ENCODE measurements around the gene FBXL12.
"Not testable (repeated sequence)": the region's sequence is repeated elsewhere in the genome, so short reads cannot be mapped to it uniquely, and the experiment has no call there.

FBXL12 gene

GRCh38 chr19:9850235-9850959 lies 31.5 kb upstream of the FBXL12 start:
- Mint-ChIP-seq H3K27me3 (no peaks in the 10 kb centered on the region), H3K4me1 (peaks cover 27% of the 10 kb centered on the region), H3K9me3 (no peaks in the 10 kb centered on the region), H3K4me3 (no peak overlapping the region), H3K36me3 (ENCODE audit: insufficient read depth) (peaks cover 7% of the 10 kb centered on the region), H3K27ac (ENCODE audit: low read depth) (no peak overlapping the region)
- ATAC-seq (replicated peaks; ENCODE audit: extremely low read depth, poor library complexity, severe bottlenecking): no peak
- DNase-seq (ENCODE audit: low spot score in 2 of 2): no peak

- ATAC-seq (replicated peaks; ENCODE audit: extremely low read depth, poor library complexity, severe bottlenecking) (no peak), DNase-seq (ENCODE audit: low spot score in 2 of 2) (no peak)
- peaks cover 9% of the 10 kb centered on the region for H3K36me3 Mint-ChIP-seq (ENCODE audit: insufficient read depth)
- H3K4me3 Mint-ChIP-seq: no peak overlapping the region
- H3K27me3 Mint-ChIP-seq: no peaks in the 10 kb centered on the region
- H3K9me3 Mint-ChIP-seq: no peaks in the 10 kb centered on the region
- H3K4me1 Mint-ChIP-seq: peaks cover 33% of the 10 kb centered on the region
- H3K27ac Mint-ChIP-seq (ENCODE audit: low read depth): no peak overlapping the region
Measured at GRCh38 chr19:9849791-9850190, 30.9 kb upstream of the FBXL12 start.

- Mint-ChIP-seq H3K4me1 (peaks cover 30% of the 10 kb centered on the region), H3K9me3 (no peaks in the 10 kb centered on the region), H3K36me3 (ENCODE audit: insufficient read depth) (peaks cover 8% of the 10 kb centered on the region), H3K4me3 (no peak overlapping the region), H3K27ac (ENCODE audit: low read depth) (no peak overlapping the region), H3K27me3 (no peaks in the 10 kb centered on the region)
- ATAC-seq (replicated peaks; ENCODE audit: extremely low read depth, poor library complexity, severe bottlenecking) (no peak), DNase-seq (ENCODE audit: low spot score in 2 of 2) (no peak)
Measured at GRCh38 chr19:9848762-9849161, 29.9 kb upstream of the FBXL12 start.

GRCh38 chr19:9848060-9848459 lies 29.2 kb upstream of the FBXL12 start:
- Mint-ChIP-seq H3K27ac (ENCODE audit: low read depth) (no peak overlapping the region), H3K4me3 (no peak overlapping the region), H3K4me1 (peaks cover 27% of the 10 kb centered on the region), H3K9me3 (no peaks in the 10 kb centered on the region), H3K27me3 (no peaks in the 10 kb centered on the region), H3K36me3 (ENCODE audit: insufficient read depth) (peaks cover 11% of the 10 kb centered on the region)
- DNase-seq (ENCODE audit: low spot score in 2 of 2): no peak
- no peak for ATAC-seq (replicated peaks; ENCODE audit: extremely low read depth, poor library complexity, severe bottlenecking)

GRCh38 chr19:9847087-9847671 lies 28.3 kb upstream of the FBXL12 start:
- Mint-ChIP-seq H3K27ac (ENCODE audit: low read depth) (peak overlapping the region; percentile 76), H3K27me3 (no peaks in the 10 kb centered on the region), H3K4me3 (no peak overlapping the region), H3K36me3 (ENCODE audit: insufficient read depth) (peaks cover 9% of the 10 kb centered on the region), H3K4me1 (peaks cover 29% of the 10 kb centered on the region), H3K9me3 (no peaks in the 10 kb centered on the region)
- DNase-seq (ENCODE audit: low spot score in 2 of 2): no peak
- peak; percentile 32 for ATAC-seq (replicated peaks; ENCODE audit: extremely low read depth, poor library complexity, severe bottlenecking)

GRCh38 chr19:9843626-9844273 lies 24.9 kb upstream of the FBXL12 start:
- Mint-ChIP-seq H3K4me1 (peaks cover 43% of the 10 kb centered on the region), H3K36me3 (ENCODE audit: insufficient read depth) (peaks cover 23% of the 10 kb centered on the region)
- not testable (repeated sequence) for H3K27ac Mint-ChIP-seq (ENCODE audit: low read depth)

GRCh38 chr19:9842834-9843625 lies 24.2 kb upstream of the FBXL12 start:
- Mint-ChIP-seq H3K4me3 (no peak overlapping the region), H3K27me3 (no peaks in the 10 kb centered on the region), H3K36me3 (ENCODE audit: insufficient read depth) (peaks cover 23% of the 10 kb centered on the region), H3K27ac (ENCODE audit: low read depth) (no peak overlapping the region), H3K4me1 (peaks cover 45% of the 10 kb centered on the region), H3K9me3 (no peaks in the 10 kb centered on the region)
- no peak for ATAC-seq (replicated peaks; ENCODE audit: extremely low read depth, poor library complexity, severe bottlenecking)
- DNase-seq (ENCODE audit: low spot score in 2 of 2): no peak

More at GRCh38 chr19:9843626-9844273, 24.9 kb upstream of the FBXL12 start:
- ATAC-seq (replicated peaks; ENCODE audit: extremely low read depth, poor library complexity, severe bottlenecking); H3K9me3 Mint-ChIP-seq; H3K4me3 Mint-ChIP-seq; DNase-seq (ENCODE audit: low spot score in 2 of 2); H3K27me3 Mint-ChIP-seq: not testable (repeated sequence)

- no peak for ATAC-seq (replicated peaks; ENCODE audit: extremely low read depth, poor library complexity, severe bottlenecking)
- no peaks in the 10 kb centered on the region for H3K27me3 Mint-ChIP-seq
- peaks cover 31% of the 10 kb centered on the region for H3K36me3 Mint-ChIP-seq (ENCODE audit: insufficient read depth)
- H3K4me1 Mint-ChIP-seq: peaks cover 31% of the 10 kb centered on the region
- H3K9me3 Mint-ChIP-seq: no peaks in the 10 kb centered on the region
- no peak overlapping the region for H3K4me3 Mint-ChIP-seq
- DNase-seq (ENCODE audit: low spot score in 2 of 2): no peak
- no peak overlapping the region for H3K27ac Mint-ChIP-seq (ENCODE audit: low read depth)
Measured at GRCh38 chr19:9839415-9839814, 20.5 kb upstream of the FBXL12 start.

GRCh38 chr19:9838324-9838723 lies 19.4 kb upstream of the FBXL12 start:
- no peak for ATAC-seq (replicated peaks; ENCODE audit: extremely low read depth, poor library complexity, severe bottlenecking)

GRCh38 chr19:9836021-9836420 lies 17.1 kb upstream of the FBXL12 start:
- Mint-ChIP-seq H3K9me3 (no peaks in the 10 kb centered on the region), H3K4me1 (peaks cover 19% of the 10 kb centered on the region), H3K36me3 (ENCODE audit: insufficient read depth) (peaks cover 30% of the 10 kb centered on the region), H3K27me3 (no peaks in the 10 kb centered on the region), H3K4me3 (peak overlapping the region; percentile 85), H3K27ac (ENCODE audit: low read depth) (peak overlapping the region; percentile 75)
- ATAC-seq (replicated peaks; ENCODE audit: extremely low read depth, poor library complexity, severe bottlenecking) (no peak), DNase-seq (ENCODE audit: low spot score in 2 of 2) (no peak)

More at GRCh38 chr19:9838324-9838723, 19.4 kb upstream of the FBXL12 start:
- DNase-seq (ENCODE audit: low spot score in 2 of 2): no peak
- Mint-ChIP-seq H3K4me3 (no peak overlapping the region), H3K27me3 (no peaks in the 10 kb centered on the region), H3K9me3 (no peaks in the 10 kb centered on the region), H3K4me1 (peaks cover 31% of the 10 kb centered on the region), H3K27ac (ENCODE audit: low read depth) (no peak overlapping the region), H3K36me3 (ENCODE audit: insufficient read depth) (peaks cover 31% of the 10 kb centered on the region)

- Mint-ChIP-seq H3K27ac (ENCODE audit: low read depth) (peak overlapping the region; percentile 75), H3K4me1 (peaks cover 19% of the 10 kb centered on the region), H3K27me3 (no peaks in the 10 kb centered on the region), H3K36me3 (ENCODE audit: insufficient read depth) (peaks cover 27% of the 10 kb centered on the region), H3K9me3 (no peaks in the 10 kb centered on the region), H3K4me3 (peak overlapping the region; percentile 85)
- ATAC-seq (replicated peaks; ENCODE audit: extremely low read depth, poor library complexity, severe bottlenecking): peak; percentile 0
- DNase-seq (ENCODE audit: low spot score in 2 of 2): no peak
Measured at GRCh38 chr19:9835507-9835949, 16.6 kb upstream of the FBXL12 start.

- peak; percentile 99 for ATAC-seq (replicated peaks; ENCODE audit: extremely low read depth, poor library complexity, severe bottlenecking)
- Mint-ChIP-seq H3K27me3 (no peaks in the 10 kb centered on the region), H3K27ac (ENCODE audit: low read depth) (peak within 1 kb of the TSS; percentile 88), H3K36me3 (ENCODE audit: insufficient read depth) (peaks cover 26% of the 10 kb centered on the region), H3K9me3 (no peaks in the 10 kb centered on the region), H3K4me3 (peak within 1 kb of the TSS; percentile 85), H3K4me1 (peaks cover 19% of the 10 kb centered on the region)
- peak; percentile 98 to 99 for DNase-seq (ENCODE audit: low spot score in 2 of 2)
Measured at GRCh38 chr19:9834726-9835506, 16.0 kb upstream of the FBXL12 start, which contains the start of gene PIN1. Gene PIN1, plus strand, starts transcription at chr19:9835318. Its CDS starts 27 bp downstream, at chr19:9835345.
